Activated CD8-positive, alpha-beta memory T cell treated with anti-CD3 and anti-CD28 coated beads, Interleukin-2, amount 50 U/mL, for 4 hours (primary cell): ENCODE data around the gene MBD3.

Experiments
- DNase-seq: peaks from one replicate; pipeline ENCODE4 v3.0.0-alpha.2; 2020

MBD3 gene

GRCh38 chr19:1592024-1592754 lies 476 bp downstream of the MBD3 start:
- peak; percentile 82 for DNase-seq

GRCh38 chr19:1591421-1592023 lies 1.1 kb downstream of the MBD3 start:
- no peak for DNase-seq

DNA sequence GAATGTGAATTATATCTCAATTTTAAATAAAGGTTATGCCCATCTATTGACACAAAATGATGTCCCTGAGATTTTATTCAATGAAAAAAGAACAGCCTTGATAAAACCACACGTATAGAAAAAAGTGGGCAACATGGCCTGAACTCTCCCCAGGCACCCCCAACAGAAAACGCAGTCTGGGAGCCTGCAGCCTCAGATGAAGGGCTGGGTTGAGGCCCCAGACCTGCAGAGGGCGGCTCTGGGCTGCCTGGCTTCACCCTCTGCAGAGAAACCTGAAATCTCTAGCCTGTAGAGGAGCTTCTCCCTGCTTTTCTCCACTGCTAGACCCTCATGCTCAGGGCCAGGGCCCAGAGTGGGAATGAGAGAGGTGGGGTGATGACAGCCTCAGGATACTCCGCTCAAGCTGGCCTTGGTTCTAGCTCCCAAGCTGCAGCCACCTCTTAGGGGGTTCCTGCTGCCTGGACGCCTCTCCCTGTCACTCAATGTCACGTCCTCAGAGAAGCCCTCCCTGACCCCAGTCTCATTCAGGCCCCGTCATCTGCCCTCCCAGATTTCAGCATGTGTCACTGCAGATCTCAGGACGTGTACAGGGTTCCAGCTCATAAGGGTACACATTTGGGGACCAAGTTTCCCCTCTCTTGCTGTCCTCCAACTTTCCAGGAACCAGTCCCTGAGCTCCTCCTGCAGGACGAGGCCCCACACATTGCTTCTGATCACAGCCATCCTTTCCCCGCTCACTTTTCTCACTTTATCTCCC lies 1.8 kb downstream of the MBD3 start:
- DNase-seq: no peak

GRCh38 chr19:1587872-1588271 lies 4.8 kb downstream of the MBD3 start:
- no peak for DNase-seq

GRCh38 chr19:1585243-1585580 lies 7.5 kb downstream of the MBD3 start:
- DNase-seq: no peak

DNA sequence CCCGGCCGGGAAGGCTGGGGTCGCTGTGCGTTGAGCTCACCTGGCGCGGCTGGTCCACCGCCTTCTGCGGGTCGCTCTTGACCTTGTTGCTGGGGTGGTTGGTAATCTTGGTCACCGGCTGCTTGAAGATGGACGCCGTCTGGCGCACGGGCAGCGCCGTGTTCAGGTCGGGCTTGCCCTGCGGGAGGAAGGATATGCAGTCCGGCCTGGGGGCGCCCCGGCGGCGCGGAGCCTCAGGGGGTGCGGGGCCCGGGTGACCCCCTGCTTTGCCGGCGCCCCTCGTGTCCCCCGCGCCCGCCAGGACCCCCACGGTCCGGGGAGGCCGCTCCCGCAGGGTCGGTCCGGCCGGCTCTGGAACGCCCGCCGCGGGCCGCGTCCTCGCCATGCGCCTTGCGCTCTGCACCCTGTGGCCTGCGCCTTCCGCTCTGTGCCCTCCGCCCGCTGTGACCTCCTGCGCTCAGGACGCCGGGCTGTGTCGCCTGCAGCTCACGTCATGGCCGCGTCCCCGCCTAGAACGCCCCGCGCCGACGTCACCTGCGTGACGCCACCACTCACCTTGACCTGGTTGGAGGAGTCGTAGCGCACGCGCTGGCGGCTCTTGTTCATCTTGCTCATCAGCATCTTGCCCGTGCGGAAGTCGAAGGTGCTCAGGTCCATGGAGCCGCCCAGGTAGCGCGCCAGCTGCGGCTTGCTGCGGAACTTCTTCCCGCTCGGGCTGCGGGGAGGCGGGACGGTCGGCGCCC lies 8.0 kb downstream of the MBD3 start:
- DNase-seq: no peak

GRCh38 chr19:1582201-1582600 lies 10.5 kb downstream of the MBD3 start:
- no peak for DNase-seq

- no peak for DNase-seq
These were observed 11.7 kb downstream of the MBD3 start for GRCh38 chr19:1580957-1581356.

DNA sequence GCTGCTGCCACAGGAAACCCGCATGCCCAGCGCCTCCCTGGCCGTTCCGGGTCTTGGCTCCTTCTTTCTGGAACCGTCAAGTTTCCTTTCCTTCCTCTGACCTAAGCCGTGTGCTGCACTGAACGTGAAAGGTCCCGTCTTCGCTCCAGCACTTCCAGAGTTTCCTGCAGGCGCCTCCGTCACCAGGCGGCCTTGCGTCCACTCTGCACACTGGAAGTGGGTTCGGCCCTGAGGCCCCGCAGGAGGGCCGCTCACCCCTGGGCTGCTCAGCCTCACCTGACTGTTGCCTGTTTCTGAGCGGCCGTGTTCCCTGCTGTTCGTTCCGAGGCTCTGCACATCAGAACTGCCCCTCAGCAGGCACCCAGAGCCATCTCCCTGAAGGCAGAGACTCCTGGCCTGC lies 12.3 kb downstream of the MBD3 start:
- no peak for DNase-seq

- no peak for DNase-seq
These were observed 13.4 kb downstream of the MBD3 start for GRCh38 chr19:1579222-1579621.

GRCh38 chr19:1577929-1578618 lies 14.6 kb downstream of the MBD3 start:
- DNase-seq: no peak

DNA sequence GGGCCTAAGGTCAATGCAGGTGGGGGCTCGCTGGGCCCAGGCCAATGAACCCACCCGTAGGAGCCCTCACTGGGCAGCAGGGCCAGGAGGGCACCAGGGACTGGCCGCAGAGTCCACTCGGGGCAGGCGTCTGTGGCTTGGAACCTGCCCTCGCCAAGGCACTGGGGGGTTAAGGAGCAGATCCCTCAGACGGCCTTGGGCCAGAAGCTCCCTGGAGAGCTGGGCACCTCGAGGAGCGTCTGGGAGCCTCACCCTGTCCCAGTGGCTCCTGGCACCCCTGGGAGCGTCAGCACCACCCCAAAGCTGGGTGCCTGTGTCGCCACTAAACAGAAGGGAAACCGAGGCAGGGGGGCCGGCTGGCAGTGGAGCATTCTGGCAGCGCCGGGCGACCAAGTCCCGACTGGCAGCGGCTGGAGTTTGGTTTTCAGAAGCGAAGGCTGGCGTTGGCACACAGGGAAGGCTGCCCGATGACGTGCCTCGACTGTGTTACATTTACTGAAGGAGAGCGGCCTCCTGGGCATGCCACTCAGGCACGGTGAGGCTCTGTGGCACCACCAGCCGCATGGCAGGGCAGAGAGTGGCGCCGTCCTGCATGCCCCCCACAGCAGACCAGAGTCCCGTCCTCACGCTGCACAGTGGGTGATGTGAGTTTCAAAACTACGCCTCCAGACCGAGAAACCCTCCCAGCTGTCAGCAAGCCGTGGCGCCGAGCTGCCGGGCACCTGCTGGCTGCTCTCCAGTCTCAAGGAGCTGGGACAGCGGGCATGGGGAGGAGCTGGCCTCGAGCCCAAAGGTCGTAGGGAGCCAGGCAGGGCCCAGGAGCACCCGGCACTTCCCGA lies 15.4 kb downstream of the MBD3 start:
- no peak for DNase-seq

DNA sequence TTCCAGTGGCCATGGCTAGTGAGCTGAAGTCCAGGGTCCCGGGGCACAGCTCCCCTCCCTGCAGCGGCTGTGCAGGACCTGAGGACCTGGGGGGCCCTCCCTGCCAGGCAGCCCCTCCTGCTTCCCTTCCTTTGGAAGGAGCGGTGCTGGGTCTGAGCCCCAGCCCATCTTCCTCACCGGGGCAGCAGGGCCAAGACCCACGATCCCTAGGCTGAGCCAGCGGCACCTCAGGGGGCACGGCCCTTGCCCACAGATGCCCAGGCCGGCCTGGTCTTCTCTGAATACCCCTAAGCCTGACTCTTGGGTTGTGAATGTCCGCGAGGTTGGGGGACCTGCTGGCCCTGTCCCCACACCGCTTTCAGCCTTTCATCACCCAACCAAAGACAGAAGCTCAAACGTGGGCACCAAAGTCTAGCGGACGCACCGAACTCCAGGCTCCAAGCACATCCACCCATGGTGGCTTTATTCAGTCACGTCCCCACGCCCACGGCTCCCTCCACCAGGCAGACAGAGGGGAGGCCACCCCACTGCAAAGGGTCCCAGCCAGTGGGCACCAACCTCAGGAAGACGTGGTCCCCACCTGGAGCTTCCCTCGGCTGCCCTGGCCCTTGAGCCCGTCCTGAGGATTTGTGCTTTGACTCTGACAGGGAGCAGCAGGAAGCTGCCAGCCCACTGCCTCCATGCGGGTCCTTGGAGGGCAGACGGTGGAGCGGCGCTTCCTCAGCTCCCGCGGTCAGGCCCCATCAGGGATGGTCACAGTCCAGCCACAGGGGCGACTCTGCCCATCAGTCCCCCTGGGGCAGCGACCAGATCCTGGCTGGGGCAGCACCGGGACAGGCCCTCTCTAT lies 16.2 kb downstream of the MBD3 start:
- no peak for DNase-seq

GRCh38 chr19:1575323-1576241 lies 17.1 kb downstream of the MBD3 start:
- DNase-seq: no peak

- DNase-seq: no peak
These were observed 18.1 kb downstream of the MBD3 start for GRCh38 chr19:1574354-1575136.

GRCh38 chr19:1572795-1573194 lies 19.9 kb downstream of the MBD3 start:
- DNase-seq: no peak

DNA sequence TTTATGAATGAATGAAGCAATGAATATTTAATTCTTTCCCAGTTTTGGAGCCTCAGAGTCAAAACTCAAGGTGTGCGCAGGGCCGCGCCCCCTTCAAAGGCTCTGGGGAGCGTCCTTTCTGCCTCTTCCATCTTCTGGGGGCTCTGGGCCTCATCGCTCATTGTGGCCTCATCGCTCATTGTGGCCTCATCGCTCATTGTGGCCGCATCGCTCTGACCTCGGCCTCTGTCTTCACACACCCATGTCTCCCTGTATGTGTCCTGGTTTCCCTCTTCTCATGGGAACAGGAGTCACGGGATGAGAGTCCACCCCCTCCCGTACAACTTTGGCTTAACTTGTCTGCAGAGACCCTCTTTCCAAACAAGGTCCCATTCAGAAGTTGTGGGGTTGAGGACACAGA lies 21.3 kb downstream of the MBD3 start:
- DNase-seq: no peak

DNA sequence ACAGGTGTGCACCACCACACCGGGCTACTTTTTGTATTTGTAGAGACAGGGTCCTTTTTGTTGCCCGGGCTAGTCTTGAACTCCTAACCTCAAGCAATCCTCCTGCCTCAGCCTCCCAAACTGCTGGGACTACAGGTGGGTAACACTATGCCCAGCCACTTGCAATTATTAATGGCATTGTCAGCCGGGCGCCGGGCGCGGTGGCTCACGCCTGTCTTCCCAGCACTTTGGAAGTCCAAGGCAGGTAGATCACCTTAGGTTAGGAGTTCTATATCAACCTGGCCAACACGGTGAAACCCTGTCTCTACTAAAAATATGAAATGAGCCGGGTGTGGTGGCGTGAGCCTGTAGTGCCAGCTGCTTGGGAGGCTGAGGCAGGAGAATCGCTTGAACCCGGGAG lies 21.8 kb downstream of the MBD3 start:
- DNase-seq: no peak

GRCh38 chr19:1569997-1570396 lies 22.7 kb downstream of the MBD3 start:
- no peak for DNase-seq
